B cell (primary cell): ENCODE results near the gene WDR27.

Source experiments
- CTCF ChIP-seq: fragments of 200-600 bp; IDR thresholded peaks from one replicate; pipeline ENCODE4 v1.8.0; 2022; ENCODE audit warnings: antibody characterized with exemption, mild to moderate bottlenecking
- EZH2 ChIP-seq: IDR thresholded peaks from 2 replicates; pipeline ENCODE4 v1.6.1; 2012; ENCODE audit warnings: borderline replicate concordance, low read depth, mild to moderate bottlenecking, moderate library complexity, low read length; ENCODE audit not compliant: insufficient read depth, poor library complexity, severe bottlenecking

- TF ChIP-seq CTCF (no peak), EZH2 (no peak)
Measured at GRCh38 chr6:169668203-169668847, 33.5 kb downstream of the WDR27 start.
